Spleen (tissue), 13 donors: ENCODE data around the gene DMXL1. TPM values are rescaled to one million over a fixed set of nuclear protein-coding genes. Genes with fewer than 3 reads are reported as not detected.

Experiments used
- DNase-seq: peaks from one replicate; pipeline ENCODE4 v3.0.0-alpha.2; 2020
- H3K27ac ChIP-seq, 8 donors: fragments of 200-600 bp; sonication (generic) in 7 of 8; 1 replicate in 4 of 8; 2 replicates in 4 of 8; pipeline versions ENCODE4 v1.5.0 to v1.8.0; 2016 to 2021; ENCODE audit warnings: inconsistent platforms in 4 of 8, mild to moderate bottlenecking in 4 of 8, moderate library complexity in 1 of 8
- H3K27me3 ChIP-seq, 7 donors: fragments of 200-600 bp; sonication (generic) in 6 of 7; replicated peaks in 1 of 7; 1 replicate in 4 of 7; 2 replicates in 3 of 7; pipeline versions ENCODE4 v1.5.0 to v1.8.0; 2016 to 2021; ENCODE audit warnings: inconsistent platforms in 3 of 7, mild to moderate bottlenecking in 1 of 7
- H3K36me3 ChIP-seq, 6 donors: fragments of 200-600 bp; sonication (generic) in 5 of 6; 1 replicate in 4 of 6; 2 replicates in 2 of 6; pipeline versions ENCODE4 v1.5.0 to v1.8.0; 2016 to 2021; ENCODE audit warnings: inconsistent platforms in 2 of 6
- H3K4me1 ChIP-seq, 6 donors: fragments of 200-600 bp; sonication (generic) in 5 of 6; 1 replicate in 3 of 6; 2 replicates in 3 of 6; pipeline versions ENCODE4 v1.5.0 to v1.8.0; 2016 to 2021; ENCODE audit warnings: inconsistent platforms in 3 of 6
- H3K4me3 ChIP-seq, 8 donors: fragments of 200-600 bp; sonication (generic) in 7 of 8; 1 replicate in 4 of 8; 2 replicates in 4 of 8; pipeline versions ENCODE4 v1.5.0 to v1.8.0; 2016 to 2021; ENCODE audit warnings: inconsistent platforms in 4 of 8, mild to moderate bottlenecking in 4 of 8, moderate library complexity in 2 of 8
- H3K9me3 ChIP-seq, 8 donors: fragments of 200-600 bp; sonication (generic) in 7 of 8; 1 replicate in 4 of 8; 2 replicates in 4 of 8; pipeline versions ENCODE4 v1.5.0 to v1.8.0; 2016 to 2021; ENCODE audit warnings: inconsistent platforms in 4 of 8
- CTCF ChIP-seq, 11 experiments: fragments of 200-600 bp in 7 of 11; fragments of 450-650 bp in 4 of 11; sonication (generic) in 4 of 11; IDR thresholded peaks in 8 of 11; conservative IDR thresholded peaks in 3 of 11; 1 replicate in 7 of 11; 2 replicates in 4 of 11; pipeline versions ENCODE4 v1.4.0 to v1.8.0; 2016 to 2021; ENCODE audit warnings: antibody characterized with exemption in 11 of 11, inconsistent platforms in 4 of 11, mild to moderate bottlenecking in 1 of 11
- POLR2A ChIP-seq, 3 donors: fragments of 450-650 bp; IDR thresholded peaks; one replicate each; pipeline ENCODE4 v1.5.1; 2017; ENCODE audit warnings: antibody characterized with exemption in 3 of 3, mild to moderate bottlenecking in 1 of 3
- POLR2AphosphoS5 ChIP-seq, 3 donors: sonication (generic); formaldehyde crosslinking; IDR thresholded peaks; one replicate each; pipeline ENCODE4 v1.5.1; 2017; ENCODE audit warnings: antibody characterized with exemption in 3 of 3
- WGBS, 5 donors: extraction: QIAGEN DNeasy Blood & Tissue Kit in 3 of 5; methylation state at CpG; one replicate each; pipeline versions ENCODE4 v1.1.5 to v1.1.7; 2013 to 2018; 5-methylcytosine and 5-hydroxymethylcytosine counted together
- intact Hi-C: fragments of 100-400 bp; cut with DNase I; formaldehyde crosslinking; loops from one replicate; pipeline ENCODE4 v1.15.0; 2023; ENCODE audit warnings: low total_unique reads
- long read RNA-seq, 2 donors: transcript quantifications; one replicate each; lab custom pipeline, GENCODE V29; 2026
- polyA plus RNA-seq, 3 donors: library from polyadenylated mRNA; stranded (reverse); fragments of 200-250 nt; gene quantifications; one replicate each; pipeline ENCODE4 v1.2.1, GENCODE V29; 2013
- total RNA-seq, 7 donors: library from RNA; depleted of rRNA in 3 of 7; stranded (reverse); fragments of >200 nt in 3 of 7; fragmentation: NEBNext Ultra II Directional in 4 of 7; extraction: Animal tissue kit (Norgen Biotek cat#: 25700) in 4 of 7; gene quantifications; one replicate each; pipeline versions ENCODE4 v1.1.0 to v1.2.1, GENCODE V29; 2016 to 2021
- donor health status: healthy with polysubstance abuse.
- donor health status: DM: no; HTN: no; CAD: no; lungs with moderate emphysema.
- donor health status: DM: no; HTN: no; CAD: no.
- donor health status: Bipolar disorder and iron deficiency.
- donor health status: healthy.
- donor health status: DM: no; HTN: no; CAD: no.
- donor health status: DM: yes; HTN: yes; CAD: no.

Gene DMXL1, protein sequence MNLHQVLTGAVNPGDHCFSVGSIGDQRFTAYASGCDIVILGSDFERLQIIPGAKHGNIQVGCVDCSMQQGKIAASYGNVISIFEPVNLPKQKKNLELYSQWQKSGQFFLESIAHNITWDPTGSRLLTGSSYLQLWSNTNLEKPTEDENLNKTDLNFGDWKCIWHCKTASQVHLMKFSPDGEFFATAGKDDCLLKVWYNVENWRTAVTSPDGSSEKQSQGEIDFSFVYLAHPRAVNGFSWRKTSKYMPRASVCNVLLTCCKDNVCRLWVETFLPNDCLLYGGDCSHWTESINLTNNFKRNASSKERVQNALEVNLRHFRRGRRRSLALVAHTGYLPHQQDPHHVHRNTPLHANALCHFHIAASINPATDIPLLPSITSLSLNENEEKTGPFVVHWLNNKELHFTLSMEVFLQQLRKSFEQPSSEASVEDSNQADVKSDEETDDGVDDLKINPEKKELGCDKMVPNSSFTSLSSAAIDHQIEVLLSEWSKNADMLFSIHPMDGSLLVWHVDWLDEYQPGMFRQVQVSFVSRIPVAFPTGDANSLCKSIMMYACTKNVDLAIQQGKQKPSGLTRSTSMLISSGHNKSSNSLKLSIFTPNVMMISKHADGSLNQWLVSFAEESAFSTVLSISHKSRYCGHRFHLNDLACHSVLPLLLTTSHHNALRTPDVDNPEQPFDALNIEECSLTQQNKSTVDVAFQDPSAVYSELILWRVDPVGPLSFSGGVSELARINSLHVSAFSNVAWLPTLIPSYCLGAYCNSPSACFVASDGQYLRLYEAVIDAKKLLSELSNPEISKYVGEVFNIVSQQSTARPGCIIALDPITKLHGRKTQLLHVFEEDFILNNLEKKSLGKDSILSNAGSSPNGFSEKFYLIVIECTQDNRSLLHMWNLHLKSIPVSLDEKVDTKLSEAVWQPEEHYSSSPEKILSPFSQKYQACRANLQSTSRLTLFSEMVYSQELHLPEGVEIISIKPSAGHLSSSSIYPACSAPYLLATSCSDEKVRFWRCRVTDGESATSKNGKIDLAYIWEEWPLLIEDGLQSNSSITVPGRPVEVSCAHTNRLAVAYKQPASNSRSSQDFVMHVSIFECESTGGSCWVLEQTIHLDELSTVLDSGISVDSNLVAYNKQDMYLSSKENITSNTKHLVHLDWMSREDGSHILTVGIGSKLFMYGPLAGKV (N-terminal part only)
- total RNA-seq (10 to 100 TPM; 64.3 to 89.9 (median 75.9) TPM), polyA plus RNA-seq (10 to 100 TPM; 19.3 to 27.3 (median 22.5) TPM)
- long read RNA-seq, donor 1, partial matches to known transcripts = 0 of 1 reads
- long read RNA-seq, donor 1, other reads (novel, unspliced or antisense) = 0 of 1 reads
- long read RNA-seq, donor 2, partial matches to known transcripts = 0 of 1 reads
- long read RNA-seq, donor 2, other reads (novel, unspliced or antisense) = 0 of 1 reads

DNA sequence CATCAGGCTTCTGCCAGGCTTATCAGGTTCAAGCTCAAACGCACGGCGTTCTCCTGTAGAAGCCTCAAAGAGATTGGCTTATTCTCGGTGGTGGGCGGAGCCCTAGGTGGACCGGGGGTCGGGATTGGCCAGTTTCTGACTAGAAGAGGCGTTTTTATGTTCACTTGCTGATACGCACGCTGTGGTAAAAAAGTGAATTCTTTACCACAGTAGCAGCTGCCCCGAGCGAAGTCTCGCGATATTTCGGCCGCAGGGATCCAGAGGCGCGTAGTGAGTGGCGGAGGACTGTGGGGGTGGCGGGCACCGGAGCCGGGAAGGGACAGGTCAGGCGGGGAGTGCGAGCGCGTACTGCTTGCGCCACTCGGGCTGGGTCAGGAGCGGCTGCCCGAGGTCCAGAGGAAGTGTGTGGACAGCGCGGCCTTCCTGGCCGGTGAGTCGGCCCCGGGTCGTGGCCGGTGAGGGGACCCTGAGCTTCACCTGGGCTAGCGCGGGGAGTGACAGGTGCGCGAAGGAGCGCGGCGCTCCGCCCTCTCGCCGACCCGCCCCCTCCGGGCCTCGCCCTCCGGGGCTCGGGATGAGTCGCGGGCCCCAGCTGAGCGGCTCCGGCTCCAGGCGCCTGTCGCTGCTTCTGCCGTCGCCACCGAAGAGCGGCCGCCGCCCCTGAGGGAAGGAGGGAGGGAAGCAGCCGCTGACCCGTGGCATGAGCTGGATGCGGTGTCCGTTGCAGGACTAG lies at the start of gene DMXL1:
TSS of gene DMXL1 (plus strand) at position 260 of the 733 bp plus-strand sequence. CDS start 483 bp downstream, outside the sequence.
- WGBS, 5 donors = 0 to 2% (median 0%) methylated on average over 29 to 68 of the region's 68 CpGs
- intact Hi-C loops = no loop called here

DNA sequence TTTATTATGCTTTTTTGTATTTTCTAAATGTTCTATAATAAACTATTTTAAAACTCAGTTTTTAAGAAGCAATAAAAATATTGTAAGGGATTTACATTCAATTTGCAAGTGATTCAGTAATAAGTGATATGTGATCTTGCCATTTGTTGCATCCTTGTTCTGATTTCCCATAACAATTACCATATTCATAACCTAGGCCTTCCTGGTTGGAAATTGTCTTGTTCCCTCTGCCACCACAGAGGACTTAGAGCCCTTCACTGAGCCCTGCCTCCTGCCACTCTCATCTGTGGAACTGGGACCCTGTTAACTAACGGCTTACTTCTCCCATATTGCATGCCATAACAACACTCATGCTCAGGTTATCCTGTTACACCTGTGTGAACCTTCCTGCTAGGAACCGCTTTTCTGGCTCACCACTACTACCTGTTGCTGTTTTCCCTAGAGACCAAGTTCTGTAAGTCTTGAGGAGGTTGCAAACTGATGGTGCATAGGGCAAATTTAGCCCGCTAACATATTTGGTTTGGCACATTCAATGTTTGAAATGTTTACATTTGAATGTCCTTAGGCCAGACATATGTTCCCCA lies 49.6 kb upstream of the DMXL1 start:
- no peaks in the 10 kb centered on the region for H3K36me3 ChIP-seq
- intact Hi-C loops = no loop called here
- H3K9me3 ChIP-seq = peaks cover 0 to 15% (median 4%) of the 10 kb centered on the region in 8 donors
- 86 to 89% (median 88%) methylated on average over 3 of the region's 3 CpGs for WGBS, 5 donors
- H3K27ac ChIP-seq = peak overlapping the region in 4 of 8 donors; percentile 56 to 79 (median 72)
- H3K27me3 ChIP-seq = no peaks in the 10 kb centered on the region
- DNase-seq = no peak
- peaks cover 0 to 75% (median 37%) of the 10 kb centered on the region in 6 donors for H3K4me1 ChIP-seq
- TF ChIP-seq CTCF (IDR thresholded peaks at IDR 0.05 in 8 of 11, conservative IDR thresholded peaks at IDR 0.05 in 3 of 11) = no peak
- TF ChIP-seq POLR2AphosphoS5 (IDR thresholded peaks at IDR 0.05) = no peak
- TF ChIP-seq POLR2A (IDR thresholded peaks at IDR 0.05) = no peak
- no peak overlapping the region for H3K4me3 ChIP-seq

More for the DNA sequence above, at the start of gene DMXL1:
- Histone ChIP-seq H3K4me3 (peak within 1 kb of the TSS; percentile 54 to 91 (median 84)), H3K27ac (peak within 1 kb of the TSS; percentile 93 to 100 (median 98)), H3K9me3 (no peaks in the 10 kb centered on the region), H3K36me3 (no peaks in the 10 kb centered on the region), H3K4me1 (peaks cover 27 to 56% (median 50%) of the 10 kb centered on the region in 6 donors), H3K27me3 (no peaks in the 10 kb centered on the region)
- DNase-seq = peak; percentile 100
- TF ChIP-seq POLR2AphosphoS5 (IDR thresholded peaks at IDR 0.05) = peak; percentile 93 to 97 (median 97)
- TF ChIP-seq POLR2A (IDR thresholded peaks at IDR 0.05) = peak; percentile 17 to 50 (median 41)
- TF ChIP-seq CTCF (IDR thresholded peaks at IDR 0.05 in 8 of 11, conservative IDR thresholded peaks at IDR 0.05 in 3 of 11) = peak in 4 of 11 experiments; percentile 19 to 54 (median 34)

DNA sequence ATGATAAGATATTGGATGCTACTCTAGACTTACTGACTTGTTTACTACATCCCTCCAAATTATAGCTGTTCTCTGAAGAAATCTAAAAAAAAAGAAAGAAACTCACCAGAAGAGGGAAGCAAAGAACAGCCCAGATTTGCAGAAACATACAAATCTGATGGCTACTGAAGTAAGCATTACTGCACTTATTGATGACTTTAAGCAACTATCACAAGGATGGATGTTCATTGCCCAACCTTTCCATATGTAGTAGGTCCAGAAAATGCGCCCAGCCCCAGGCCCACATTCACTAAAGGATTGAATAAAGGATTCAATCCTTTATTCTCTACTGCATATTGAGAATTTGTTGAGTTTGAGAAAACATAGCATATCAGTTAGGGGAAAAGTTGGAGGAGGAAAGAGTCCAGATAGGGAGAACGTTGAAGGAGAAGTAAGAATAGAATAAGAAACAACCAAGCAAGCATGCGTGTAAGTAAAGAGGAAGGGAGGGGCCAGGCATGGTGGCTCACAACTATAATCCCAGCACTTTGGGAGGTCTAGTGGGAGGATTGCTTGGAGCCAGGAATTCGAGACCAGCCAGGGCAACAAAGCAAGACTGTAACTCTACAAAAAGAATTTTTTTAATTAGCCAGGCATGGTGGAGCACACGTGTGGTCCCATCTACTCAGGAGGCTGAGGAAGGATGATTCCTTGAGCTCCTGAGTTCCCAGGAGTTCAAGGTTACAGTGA lies 48.7 kb upstream of the DMXL1 start:
- peak; percentile 52 for DNase-seq
- Histone ChIP-seq H3K27me3 (no peaks in the 10 kb centered on the region), H3K4me1 (peaks cover 0 to 67% (median 33%) of the 10 kb centered on the region in 6 donors), H3K36me3 (no peaks in the 10 kb centered on the region), H3K27ac (peak overlapping the region in 4 of 8 donors; percentile 24 to 72 (median 54)), H3K9me3 (peaks cover 0 to 15% (median 4%) of the 10 kb centered on the region in 8 donors), H3K4me3 (no peak overlapping the region)
- TF ChIP-seq POLR2AphosphoS5 (IDR thresholded peaks at IDR 0.05) = no peak
- TF ChIP-seq POLR2A (IDR thresholded peaks at IDR 0.05) = no peak
- TF ChIP-seq CTCF (IDR thresholded peaks at IDR 0.05 in 8 of 11, conservative IDR thresholded peaks at IDR 0.05 in 3 of 11) = peak in 8 of 11 experiments; percentile 17 to 46 (median 26)
- intact Hi-C loops = no loop called here
- WGBS, 5 donors = 44 to 53% (median 51%) methylated on average over 5 of the region's 5 CpGs
